IPS-20b (cell line): Measurements from ENCODE around the gene EHMT1.

Experiments used
- H3K27ac ChIP-seq: one replicate; pipeline ENCODE4 v1.5.1; 2013; ENCODE audit warnings: low read length
- H3K27me3 ChIP-seq: 2 replicates; pipeline ENCODE4 v1.6.1; 2013; ENCODE audit warnings: mild to moderate bottlenecking, low read length, inconsistent platforms; ENCODE audit not compliant: insufficient read depth
- H3K36me3 ChIP-seq: 2 replicates; pipeline ENCODE4 v1.6.1; 2013; ENCODE audit warnings: low read depth, mild to moderate bottlenecking, inconsistent platforms, low read length, moderate library complexity; ENCODE audit not compliant: insufficient read depth
- H3K4me1 ChIP-seq: 2 replicates; pipeline ENCODE4 v1.6.1; 2013; ENCODE audit warnings: mild to moderate bottlenecking, control low read depth, inconsistent platforms, low read length, moderate library complexity; ENCODE audit not compliant: insufficient read depth
- H3K4me3 ChIP-seq: 2 replicates; pipeline ENCODE4 v1.5.1; 2013; ENCODE audit warnings: mild to moderate bottlenecking, low read length, inconsistent platforms
- H3K9ac ChIP-seq: 2 replicates; pipeline ENCODE4 v1.6.1; 2013; ENCODE audit warnings: low read depth, mild to moderate bottlenecking, inconsistent platforms, low read length, moderate library complexity
- H3K9me3 ChIP-seq: 2 replicates; pipeline ENCODE4 v1.6.1; 2013; ENCODE audit warnings: mild to moderate bottlenecking, low read depth, low read length, inconsistent platforms; ENCODE audit not compliant: insufficient read depth

The EHMT1 gene

DNA sequence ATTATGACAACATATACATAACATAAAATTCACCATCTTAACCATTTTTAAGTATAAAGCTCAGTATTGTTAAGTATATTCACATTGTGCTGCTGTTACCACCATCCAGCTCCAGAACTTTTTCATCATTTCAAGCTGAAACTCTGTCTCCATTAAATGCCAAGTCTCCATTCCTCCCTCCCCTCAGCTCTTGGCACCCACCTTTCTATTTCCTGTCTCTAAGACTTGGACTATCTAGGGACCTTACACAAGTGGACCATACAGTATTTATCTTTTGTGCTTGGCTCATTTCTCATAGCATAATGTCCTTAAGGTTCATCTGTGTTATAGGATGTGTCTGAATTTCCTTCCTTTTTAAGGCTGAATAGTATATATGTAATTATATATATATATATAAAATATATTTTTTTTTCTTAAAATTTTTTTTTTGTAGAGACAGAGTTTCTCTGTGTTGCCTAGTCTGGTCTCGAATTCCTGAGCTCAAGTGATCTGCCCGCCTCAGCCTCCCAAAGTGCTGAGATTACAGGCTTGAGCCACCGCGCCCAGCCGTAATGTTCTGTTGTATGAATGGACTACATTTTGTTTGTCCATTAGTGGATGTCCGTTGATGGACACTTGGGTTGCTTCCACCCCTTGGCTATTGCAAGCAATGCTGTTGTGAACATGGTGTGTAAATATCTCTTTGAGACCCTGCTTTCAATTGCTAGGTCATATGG lies 72.3 kb downstream of the EHMT1 start:
- Histone ChIP-seq H3K4me1 (peaks cover 16% of the 10 kb centered on the region), H3K9me3 (no peaks in the 10 kb centered on the region), H3K36me3 (no peaks in the 10 kb centered on the region), H3K27ac (no peak overlapping the region), H3K4me3 (no peak overlapping the region), H3K9ac (no peak overlapping the region), H3K27me3 (no peaks in the 10 kb centered on the region)

DNA sequence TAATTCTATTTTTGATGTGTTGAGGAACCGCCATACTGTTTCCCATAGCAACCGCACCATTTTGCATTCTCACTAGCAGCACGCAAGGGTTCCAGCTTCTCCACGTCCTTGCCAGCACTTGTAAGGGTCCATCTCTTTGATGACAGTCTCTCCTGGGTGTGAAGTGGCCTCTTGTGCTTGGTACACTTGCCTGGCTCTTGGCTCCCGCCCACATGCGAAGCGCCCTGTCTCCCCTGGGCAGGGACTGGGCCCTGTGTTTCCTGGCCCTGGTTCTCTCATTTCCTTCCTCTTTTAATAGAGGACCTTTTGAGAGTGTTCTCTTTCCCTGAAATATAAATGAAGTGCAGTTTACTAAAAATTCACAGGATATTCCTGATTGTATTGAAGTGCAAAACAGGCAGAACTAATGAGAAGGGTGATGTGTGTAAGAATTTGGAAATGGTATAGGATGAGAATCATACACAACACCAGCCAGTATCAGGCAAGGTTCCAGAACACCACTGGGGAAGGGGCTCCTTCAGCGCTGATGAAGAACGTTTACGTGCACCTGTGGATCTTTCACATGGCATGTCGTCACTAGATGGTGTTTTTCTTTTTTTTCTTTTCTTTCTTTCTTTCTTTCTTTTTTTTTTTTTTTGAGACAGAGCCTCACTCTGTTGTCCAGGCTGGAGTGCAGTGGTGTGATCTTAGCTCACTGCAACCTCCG lies 73.0 kb downstream of the EHMT1 start:
- H3K4me3 ChIP-seq = no peak overlapping the region
- no peaks in the 10 kb centered on the region for H3K9me3 ChIP-seq
- no peak overlapping the region for H3K9ac ChIP-seq
- peaks cover 16% of the 10 kb centered on the region for H3K4me1 ChIP-seq
- H3K36me3 ChIP-seq = no peaks in the 10 kb centered on the region
- no peaks in the 10 kb centered on the region for H3K27me3 ChIP-seq
- H3K27ac ChIP-seq = no peak overlapping the region

DNA sequence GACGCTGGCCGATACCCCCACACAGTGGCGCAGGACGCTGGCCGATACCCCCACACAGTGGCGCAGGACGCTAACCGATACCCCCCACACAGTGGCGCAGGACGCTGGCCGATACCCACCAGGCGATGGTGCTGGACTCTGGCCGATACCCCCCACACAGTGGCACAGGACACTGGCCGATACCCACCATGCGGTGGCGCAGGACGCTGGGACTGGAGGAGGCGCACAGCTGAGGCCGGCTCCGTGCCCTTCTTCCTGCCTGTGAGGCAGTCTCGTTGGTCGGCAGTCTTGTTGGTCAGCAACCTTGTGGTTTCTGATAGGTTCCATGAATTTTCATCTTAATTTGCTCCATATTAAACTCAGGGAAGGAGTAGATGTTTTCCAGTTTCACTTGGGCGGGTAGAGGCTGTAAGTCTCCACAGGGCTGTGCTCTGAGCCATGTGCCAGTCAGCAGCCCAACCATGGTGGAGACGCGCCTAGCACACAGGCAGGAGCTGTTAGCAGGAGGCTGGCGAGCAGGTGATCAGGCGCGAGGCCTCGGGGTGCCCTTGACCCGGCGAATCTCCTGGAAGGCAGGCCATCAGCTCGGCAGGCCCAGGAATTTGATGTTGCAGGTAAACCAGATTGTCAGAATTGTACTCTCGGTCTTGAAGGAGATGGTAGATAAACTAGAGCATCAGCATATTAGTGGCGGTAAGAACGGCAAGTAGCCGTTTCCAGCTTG lies 75.6 kb downstream of the EHMT1 start:
- Histone ChIP-seq H3K27ac (no peak overlapping the region), H3K4me1 (peaks cover 17% of the 10 kb centered on the region), H3K36me3 (no peaks in the 10 kb centered on the region), H3K9me3 (no peaks in the 10 kb centered on the region), H3K9ac (no peak overlapping the region), H3K4me3 (no peak overlapping the region), H3K27me3 (no peaks in the 10 kb centered on the region)

DNA sequence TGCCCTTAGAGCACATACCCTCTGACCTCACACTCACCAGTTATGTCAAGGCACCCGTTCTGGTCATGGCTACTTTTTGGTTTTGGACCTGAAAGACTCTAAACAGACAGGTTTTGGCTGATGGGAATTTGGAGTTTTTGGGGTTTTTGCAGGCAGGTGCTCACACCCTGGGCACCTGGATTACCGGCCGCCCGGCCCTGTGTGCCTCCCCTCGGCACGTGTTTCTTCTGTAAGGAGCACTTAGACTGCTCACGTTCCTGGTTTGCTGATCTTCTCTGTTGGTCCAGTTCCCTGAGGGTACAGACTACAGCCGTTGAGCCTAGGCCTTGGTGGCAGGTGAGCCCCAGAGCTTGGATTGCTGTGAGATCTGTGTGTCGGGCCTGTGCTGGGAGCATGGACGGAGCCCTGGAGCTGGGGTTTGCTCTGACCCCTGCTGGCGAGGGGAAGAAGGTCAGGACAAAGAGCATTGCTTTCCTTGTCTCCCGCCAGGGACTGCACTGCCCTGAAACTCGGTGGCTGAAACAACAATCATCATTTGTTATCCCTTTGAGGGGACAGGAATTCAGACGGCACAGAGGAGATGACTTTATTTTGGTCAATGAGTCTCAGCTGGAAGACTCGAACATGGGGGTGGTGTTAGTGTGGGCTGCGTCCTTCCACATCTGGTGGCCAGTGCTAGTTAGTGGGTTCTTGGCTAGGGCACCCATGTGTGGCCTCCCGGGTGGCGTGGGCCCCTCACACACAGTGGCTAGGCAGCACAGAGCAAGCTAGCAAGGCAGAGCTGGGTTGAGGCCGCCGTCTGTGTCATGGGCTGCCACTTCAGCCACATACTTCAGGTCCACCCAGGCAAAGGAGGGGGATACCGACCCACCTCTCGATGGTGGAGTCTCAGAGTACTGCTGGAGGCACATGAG lies 76.4 kb downstream of the EHMT1 start:
- Histone ChIP-seq H3K27ac (no peak overlapping the region), H3K4me1 (peaks cover 12% of the 10 kb centered on the region), H3K4me3 (no peak overlapping the region)

DNA sequence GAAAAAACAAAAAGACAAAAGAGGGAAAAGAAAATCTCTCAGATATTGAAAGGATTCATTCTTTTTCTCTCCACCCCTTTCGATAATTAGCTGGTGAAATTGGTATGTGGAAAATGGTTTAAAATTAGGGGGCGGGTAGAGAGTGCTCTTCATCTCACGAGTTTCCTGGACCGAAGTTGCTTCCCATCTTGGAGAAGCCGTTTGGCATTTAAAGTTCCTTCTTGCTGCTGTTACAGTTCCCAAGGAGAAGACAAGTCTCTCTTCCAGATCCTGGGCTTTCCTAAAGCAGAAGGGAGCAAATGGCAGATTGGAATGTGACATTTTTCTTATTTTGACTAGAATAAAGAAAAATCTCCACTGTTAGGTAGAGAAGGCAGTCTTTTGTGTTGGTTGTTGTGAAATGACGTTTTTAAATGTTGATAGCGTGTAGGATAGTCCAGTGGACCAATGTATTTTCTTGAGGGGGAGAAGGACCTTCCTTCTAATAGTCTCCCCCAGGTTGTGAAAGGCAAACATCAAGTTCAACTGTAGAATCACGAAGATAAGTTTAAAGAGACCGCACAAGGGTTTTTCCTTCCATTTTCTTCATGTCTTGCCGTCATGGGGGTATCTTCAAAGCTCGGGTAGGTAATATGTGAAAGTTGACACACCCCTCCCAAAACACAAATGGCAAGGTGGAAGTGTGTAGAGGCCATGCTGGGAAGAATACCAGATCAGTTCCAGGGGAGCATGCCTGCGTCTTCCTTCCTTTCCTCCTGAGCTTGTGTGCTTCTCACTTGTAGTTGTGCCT lies 77.5 kb downstream of the EHMT1 start:
- H3K9me3 ChIP-seq = no peaks in the 10 kb centered on the region
- no peak overlapping the region for H3K4me3 ChIP-seq
- no peaks in the 10 kb centered on the region for H3K27me3 ChIP-seq
- no peaks in the 10 kb centered on the region for H3K36me3 ChIP-seq
- H3K9ac ChIP-seq = 0 out of 2 replicates have a peak overlapping the region, but pooled peaks have one; percentile 18
- no peak overlapping the region for H3K27ac ChIP-seq
- peaks cover 12% of the 10 kb centered on the region for H3K4me1 ChIP-seq

More for the DNA sequence above, 76.4 kb downstream of the EHMT1 start:
- Histone ChIP-seq H3K9me3 (no peaks in the 10 kb centered on the region), H3K27me3 (no peaks in the 10 kb centered on the region), H3K36me3 (no peaks in the 10 kb centered on the region), H3K9ac (peak overlapping the region; percentile 40; the same call in 1 of the 2 replicates)

DNA sequence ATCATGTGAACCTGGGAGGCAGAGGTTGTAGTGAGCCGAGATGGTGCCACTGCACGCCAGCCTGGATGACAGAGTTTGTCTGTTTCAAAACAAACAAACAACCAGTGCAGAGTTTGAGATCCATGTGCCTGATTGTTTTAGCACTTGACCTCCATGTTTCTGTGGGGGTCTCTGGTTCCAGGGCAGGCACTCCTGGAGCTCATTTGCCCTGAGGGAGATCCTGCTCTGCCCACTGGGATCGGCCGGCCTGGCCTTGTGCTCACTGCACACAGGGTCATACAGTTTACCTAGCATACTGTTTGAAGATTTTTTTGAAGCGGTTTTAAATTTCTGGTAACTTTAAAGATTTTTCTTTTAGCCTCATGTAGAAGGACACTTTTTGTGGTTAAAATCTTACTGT lies 78.4 kb downstream of the EHMT1 start:
- Histone ChIP-seq H3K4me3 (no peak overlapping the region), H3K9me3 (peaks cover 4% of the 10 kb centered on the region; the same call in 1 of the 2 replicates), H3K27ac (no peak overlapping the region), H3K4me1 (peaks cover 12% of the 10 kb centered on the region), H3K9ac (0 out of 2 replicates have a peak overlapping the region, but pooled peaks have one; percentile 18), H3K27me3 (no peaks in the 10 kb centered on the region), H3K36me3 (0 out of 2 replicates have a peak, but pooled peaks cover 1% of the 10 kb centered on the region)

DNA sequence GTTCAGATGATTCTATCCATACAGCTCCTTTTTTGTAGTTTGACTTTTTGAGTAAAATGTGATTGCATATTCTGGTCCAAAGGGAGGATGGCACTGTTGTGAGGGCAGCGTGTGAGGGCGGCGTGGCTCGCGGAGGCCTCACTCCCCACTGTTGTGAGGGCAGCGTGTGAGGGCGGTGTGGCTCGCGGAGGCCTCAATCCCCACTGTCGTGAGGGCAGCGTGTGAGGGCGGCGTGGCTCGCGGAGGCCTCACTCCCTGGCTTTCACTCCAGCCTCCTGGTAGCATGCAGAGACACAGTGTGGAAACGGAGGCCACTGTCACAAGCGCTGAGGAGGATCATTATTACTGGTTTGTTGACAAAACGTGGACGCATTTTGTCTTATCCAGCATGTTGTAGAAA lies 79.0 kb downstream of the EHMT1 start:
- Histone ChIP-seq H3K4me3 (no peak overlapping the region), H3K9me3 (peaks cover 10% of the 10 kb centered on the region), H3K27ac (no peak overlapping the region), H3K4me1 (peaks cover 12% of the 10 kb centered on the region), H3K36me3 (peaks cover 7% of the 10 kb centered on the region; the same call in 1 of the 2 replicates), H3K27me3 (no peaks in the 10 kb centered on the region), H3K9ac (no peak overlapping the region)

DNA sequence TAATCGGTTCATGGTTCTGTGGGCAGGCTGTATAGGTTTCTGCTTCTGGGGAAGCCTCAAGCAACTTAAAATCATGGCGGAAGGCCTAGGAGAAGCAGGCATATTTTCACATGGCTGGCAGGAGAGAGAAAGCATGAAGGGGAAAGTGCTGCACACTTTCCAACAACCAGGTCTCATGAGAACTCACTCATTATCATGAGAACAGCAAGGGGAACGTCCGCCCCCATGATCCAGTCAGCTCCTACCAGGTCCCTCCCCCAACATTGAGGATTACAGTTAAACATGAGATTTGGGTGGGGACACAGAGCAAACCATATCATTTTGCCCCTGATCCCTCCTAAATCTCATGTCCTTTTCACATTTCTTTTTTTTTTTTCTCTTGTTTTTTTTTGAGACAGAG lies 82.1 kb downstream of the EHMT1 start:
- H3K36me3 ChIP-seq = peaks cover 9% of the 10 kb centered on the region; the same call in 1 of the 2 replicates
- H3K9me3 ChIP-seq = peaks cover 17% of the 10 kb centered on the region
- no peaks in the 10 kb centered on the region for H3K27me3 ChIP-seq
- no peak overlapping the region for H3K4me3 ChIP-seq
- peaks cover 13% of the 10 kb centered on the region for H3K4me1 ChIP-seq
- no peak overlapping the region for H3K27ac ChIP-seq
- no peak overlapping the region for H3K9ac ChIP-seq

DNA sequence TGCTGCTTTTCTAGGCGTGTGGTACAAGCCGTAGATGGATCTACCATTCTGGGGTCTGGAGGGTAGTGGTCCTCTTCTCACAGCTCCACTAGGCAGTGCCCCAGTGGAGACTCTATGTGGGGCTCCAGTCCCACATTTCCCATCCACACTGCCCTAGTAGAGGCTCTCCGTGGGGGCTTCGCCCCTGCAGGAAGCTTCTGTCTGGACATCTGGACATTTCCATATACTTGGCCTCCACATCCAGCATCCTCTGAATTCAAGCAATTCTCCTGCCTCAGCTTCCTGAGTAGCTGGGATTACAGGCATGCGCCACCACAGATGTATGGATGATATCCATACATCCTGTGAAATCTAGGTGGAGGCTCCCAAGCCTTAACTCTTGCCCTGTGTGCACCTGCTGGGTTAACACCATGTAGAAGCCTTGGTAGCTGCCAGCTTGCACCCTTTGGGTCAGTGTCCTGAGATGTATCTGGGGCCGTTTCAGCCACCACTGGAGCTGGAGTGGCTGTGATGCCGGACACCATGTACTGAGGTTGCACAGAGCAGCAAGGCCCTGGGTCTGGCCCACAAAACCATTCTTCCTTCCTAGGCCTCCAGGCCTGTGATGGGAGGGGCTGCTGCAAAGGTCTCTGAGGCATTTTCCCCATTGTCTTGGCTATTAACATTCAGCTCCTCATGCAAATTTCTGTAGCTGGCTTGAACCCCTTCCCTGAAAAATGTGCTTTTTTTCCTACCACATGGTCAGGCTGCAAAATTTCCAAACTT lies 84.0 kb downstream of the EHMT1 start:
- Histone ChIP-seq H3K27me3 (no peaks in the 10 kb centered on the region), H3K4me1 (peaks cover 13% of the 10 kb centered on the region), H3K9me3 (peaks cover 17% of the 10 kb centered on the region), H3K9ac (no peak overlapping the region), H3K27ac (no peak overlapping the region), H3K36me3 (peaks cover 9% of the 10 kb centered on the region; the same call in 1 of the 2 replicates), H3K4me3 (no peak overlapping the region)
